ENCODE data around the gene NEK4.

- TF ChIP-seq, protein P1, sequence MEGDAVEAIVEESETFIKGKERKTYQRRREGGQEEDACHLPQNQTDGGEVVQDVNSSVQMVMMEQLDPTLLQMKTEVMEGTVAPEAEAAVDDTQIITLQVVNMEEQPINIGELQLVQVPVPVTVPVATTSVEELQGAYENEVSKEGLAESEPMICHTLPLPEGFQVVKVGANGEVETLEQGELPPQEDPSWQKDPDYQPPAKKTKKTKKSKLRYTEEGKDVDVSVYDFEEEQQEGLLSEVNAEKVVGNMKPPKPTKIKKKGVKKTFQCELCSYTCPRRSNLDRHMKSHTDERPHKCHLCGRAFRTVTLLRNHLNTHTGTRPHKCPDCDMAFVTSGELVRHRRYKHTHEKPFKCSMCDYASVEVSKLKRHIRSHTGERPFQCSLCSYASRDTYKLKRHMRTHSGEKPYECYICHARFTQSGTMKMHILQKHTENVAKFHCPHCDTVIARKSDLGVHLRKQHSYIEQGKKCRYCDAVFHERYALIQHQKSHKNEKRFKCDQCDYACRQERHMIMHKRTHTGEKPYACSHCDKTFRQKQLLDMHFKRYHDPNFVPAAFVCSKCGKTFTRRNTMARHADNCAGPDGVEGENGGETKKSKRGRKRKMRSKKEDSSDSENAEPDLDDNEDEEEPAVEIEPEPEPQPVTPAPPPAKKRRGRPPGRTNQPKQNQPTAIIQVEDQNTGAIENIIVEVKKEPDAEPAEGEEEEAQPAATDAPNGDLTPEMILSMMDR (IDR thresholded peaks at IDR 0.05; ENCODE audit: low read length) = no peak
- TF ChIP-seq EZH2 (optimal IDR thresholded peaks at IDR 0.05; ENCODE audit: low read depth, low read length) = no peak
- no peak for TF ChIP-seq EZH2phosphoT487 (IDR thresholded peaks at IDR 0.05; ENCODE audit: low read length)
Measured at GRCh38 chr3:52696830-52697631, 73.7 kb downstream of the NEK4 start.

All from MM.1S (cell line).